Cardiac fibroblast (primary cell): ENCODE data around the gene PDIA4.
"Not testable (repeated sequence)": the region's sequence is repeated elsewhere in the genome, so short reads cannot be mapped to it uniquely, and the experiment has no call there.

Experiments used
- DNase-seq, 2 donors: peaks; one replicate each; pipeline versions ENCODE4 v3.0.0 to v3.0.0-alpha.2; 2010; ENCODE audit warnings: low read depth in 2 of 2
- H3K4me3 ChIP-seq, 2 donors: replicated peaks in 1 of 2; 1 replicate in 1 of 2; 2 replicates in 1 of 2; pipeline ENCODE4 v1.5.1; 2011; ENCODE audit warnings: low read depth in 2 of 2, low read length in 2 of 2, mild to moderate bottlenecking in 2 of 2, moderate library complexity in 1 of 2
- CTCF ChIP-seq: IDR thresholded peaks from one replicate; pipeline ENCODE4 v1.5.1; 2011; ENCODE audit warnings: low read depth, mild to moderate bottlenecking, low read length, inconsistent platforms

The PDIA4 gene

DNA sequence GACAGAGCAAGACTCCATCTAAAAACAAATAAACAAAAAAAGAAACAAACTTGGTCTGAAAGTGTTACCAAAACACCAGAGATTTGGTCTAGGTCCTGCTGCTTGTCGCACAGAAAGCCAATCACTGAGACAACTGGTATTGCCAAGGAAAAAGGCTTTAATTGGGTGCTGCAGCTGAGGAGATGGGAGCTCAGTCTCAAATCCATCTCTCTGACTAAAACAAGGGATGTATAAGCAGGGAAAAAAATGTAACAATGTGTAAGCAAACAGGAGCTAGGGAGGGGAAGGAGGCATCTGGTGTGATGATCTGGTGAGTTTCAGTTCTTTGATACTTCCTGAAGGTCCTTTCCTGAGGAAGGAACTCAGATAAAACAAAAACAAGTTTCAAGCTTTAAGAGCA is 8.4 kb upstream of the PDIA4 start:
- DNase-seq: no peak
- TF ChIP-seq CTCF: no peak
- H3K4me3 ChIP-seq: no peak overlapping the region

DNA sequence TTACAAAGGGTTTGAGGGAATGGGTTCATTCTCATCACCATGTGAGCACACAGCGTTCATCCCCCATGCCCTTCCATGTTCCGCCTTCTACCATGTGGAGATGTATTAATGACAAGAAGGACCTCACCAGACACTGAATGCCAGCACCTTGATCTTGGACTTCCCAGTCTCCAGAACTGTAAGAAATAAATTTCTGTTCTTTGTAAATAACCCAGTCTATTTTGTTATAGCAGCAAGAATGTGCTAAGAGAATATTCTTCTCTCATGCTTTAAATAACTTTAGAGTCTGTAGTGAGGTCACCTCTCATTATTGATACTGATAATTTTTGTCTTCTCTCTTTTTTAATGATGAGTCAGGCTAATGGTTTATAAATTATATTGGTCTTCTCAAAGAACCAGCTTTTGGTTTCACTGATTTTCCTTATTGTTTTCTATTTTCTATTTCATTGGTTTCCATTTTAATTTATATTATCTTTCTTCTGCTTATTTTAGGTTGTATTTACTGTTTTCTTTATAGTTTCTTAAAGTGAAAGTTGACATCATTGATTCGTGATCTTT is 3.1 kb upstream of the PDIA4 start:
- no peak for DNase-seq
- no peak overlapping the region for H3K4me3 ChIP-seq
- no peak for TF ChIP-seq CTCF

- not testable (repeated sequence) for DNase-seq, H3K4me3 ChIP-seq
These were observed 2.1 kb upstream of the PDIA4 start for GRCh38 chr7:149030439-149030838.

DNA sequence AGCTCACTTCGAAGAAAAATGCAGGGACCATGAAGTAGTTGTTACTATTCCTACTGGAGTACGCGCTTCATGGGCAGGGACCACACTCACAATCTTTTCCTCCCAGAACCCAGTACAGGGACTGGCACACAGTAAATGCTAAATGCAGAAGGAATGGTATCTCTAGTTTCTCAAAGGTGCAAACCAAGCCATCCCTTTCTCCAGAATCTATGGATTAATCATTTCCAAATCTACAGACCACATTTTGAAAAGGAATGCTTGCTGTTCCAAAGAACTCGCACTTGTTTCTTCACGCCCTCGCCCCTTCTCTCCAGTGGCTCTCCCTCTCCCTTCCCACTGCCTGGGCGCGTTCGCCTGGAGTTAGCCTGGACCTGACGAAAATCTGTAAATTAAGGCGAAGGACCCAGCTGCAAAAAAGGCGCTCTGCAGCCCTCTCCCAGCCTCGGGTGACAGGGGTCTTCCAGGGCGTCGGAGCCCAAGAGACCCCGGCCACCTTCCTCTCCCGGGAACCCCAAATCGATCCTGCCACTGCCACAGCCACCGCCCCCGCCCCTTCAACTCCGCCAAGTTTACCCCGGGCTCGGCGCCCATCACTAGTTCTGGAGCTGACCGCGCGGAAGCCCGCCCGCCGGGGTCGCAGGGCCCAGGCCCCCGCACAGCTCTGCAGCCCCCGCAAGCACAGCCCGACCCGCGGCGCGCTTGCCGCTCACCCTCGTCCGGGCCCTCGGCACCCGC is 527 bp downstream of the PDIA4 start:
- no peak for TF ChIP-seq CTCF
- peak; percentile 27 to 46 for DNase-seq
- peak overlapping the region; percentile 69 to 90 for H3K4me3 ChIP-seq

- peak overlapping the region; percentile 69 to 90 for H3K4me3 ChIP-seq
- peak; percentile 3 to 18 for DNase-seq
- TF ChIP-seq CTCF: no peak
These were observed 1.2 kb downstream of the PDIA4 start for GRCh38 chr7:149027055-149027454.

- no peak for TF ChIP-seq CTCF
- H3K4me3 ChIP-seq: no peak overlapping the region
- DNase-seq: no peak
These were observed 4.6 kb downstream of the PDIA4 start for GRCh38 chr7:149023662-149024061.

DNA sequence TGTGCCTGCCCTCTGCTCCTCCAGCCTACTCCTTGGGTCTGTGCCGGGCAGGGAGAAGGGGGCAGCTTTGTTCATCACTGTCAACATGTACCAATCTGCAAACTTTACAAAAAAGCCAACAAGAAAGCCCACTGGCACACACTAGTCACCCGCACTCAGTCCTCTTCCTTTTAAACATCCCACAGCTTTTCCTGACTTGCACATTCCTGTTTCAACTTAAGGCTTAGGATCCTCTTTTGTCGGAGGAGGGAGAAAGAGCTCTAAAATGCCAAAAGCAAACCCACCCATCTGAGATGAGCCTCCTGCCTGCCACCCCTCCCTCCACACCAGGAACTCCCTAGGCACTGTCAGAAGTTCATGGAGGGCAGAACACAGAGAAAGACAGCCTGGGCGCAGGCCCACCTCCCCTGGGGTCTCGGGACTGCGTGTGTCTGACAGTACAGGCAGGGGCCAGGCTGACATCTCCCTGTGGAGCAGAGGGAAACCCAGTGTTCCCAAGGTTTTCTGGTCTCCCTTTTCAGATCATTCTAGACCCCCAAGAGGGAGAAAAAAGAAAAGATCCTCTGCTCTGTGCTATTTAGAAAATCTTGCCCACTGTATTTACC is 5.4 kb downstream of the PDIA4 start:
- TF ChIP-seq CTCF: no peak
- DNase-seq: no peak
- no peak overlapping the region for H3K4me3 ChIP-seq
